Measurements from ENCODE around the gene CMIP.
"Not testable (repeated sequence)": the region's sequence is repeated elsewhere in the genome, so short reads cannot be mapped to it uniquely, and the experiment has no call there.

The CMIP gene

DNA sequence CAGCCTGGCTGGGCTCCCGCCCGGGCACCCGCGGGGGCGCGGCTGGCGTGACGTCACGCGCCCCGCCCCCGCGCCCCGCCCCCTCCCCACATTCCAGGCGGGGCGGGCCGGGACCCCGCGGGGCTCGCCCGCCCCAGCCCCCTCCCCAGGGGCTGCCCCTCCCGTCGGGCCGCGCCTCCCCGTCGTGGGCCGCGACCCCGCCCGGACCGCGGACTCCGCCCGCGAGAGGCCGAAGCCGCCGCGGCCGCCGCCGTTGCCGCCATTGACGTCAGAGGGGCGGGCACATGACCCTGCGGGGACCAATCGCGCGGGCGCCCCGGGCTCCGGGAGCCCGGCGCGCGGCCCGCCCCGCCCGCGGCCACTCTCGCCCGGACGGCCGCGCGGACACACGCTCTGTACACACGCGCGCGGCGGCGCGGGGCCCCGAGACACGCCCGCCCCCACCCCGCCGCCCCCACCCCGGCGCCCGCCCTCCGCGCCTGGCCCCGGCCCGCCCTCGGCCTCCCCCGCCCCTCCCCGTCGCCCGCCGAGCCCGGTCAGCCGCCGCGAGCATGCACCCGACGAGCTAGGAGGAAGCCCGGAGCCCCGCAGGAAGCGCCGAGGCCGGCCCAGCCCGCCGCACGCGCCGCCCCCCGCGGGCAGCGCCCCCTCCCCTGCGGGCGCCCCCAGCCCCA, at the start of gene CMIP:
TSS of gene CMIP (plus strand) at position 361 of the 674 bp plus-strand sequence.
- DNase-seq (ENCODE audit: low spot score) = peak; percentile 90

DNA sequence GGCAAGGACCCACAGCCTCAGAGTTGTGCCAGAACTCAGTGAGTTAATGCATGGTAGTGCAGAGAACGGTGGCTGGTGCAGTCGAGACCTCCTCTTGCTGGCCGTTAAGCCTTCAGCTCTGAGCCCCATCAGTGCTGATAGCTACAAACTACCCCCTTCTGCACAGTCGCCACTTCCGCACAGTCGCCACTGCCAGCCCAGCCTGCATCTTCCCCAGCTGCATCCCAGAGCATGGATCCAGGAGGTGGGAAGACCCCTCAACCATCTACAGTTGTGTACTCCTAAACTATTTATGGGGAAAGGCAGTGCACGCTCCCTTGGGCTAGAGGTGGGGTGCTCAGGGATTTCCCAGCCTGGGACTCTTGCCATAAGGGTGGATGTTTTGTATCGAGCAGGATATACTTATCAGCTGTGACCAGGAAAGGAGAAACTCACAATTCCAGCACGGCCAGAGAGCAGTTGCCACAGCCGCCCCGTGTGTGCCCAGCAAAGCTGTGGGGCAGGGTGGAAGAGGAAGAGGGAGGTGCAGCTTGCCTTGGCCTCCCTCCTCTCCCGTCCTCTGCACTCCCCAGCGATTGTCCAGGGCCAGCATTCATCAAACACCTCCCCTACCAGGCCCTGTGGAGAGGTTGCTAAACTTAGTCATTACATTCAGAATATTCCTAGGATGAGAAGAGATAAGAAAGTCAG, 49.5 kb upstream of the CMIP start:
- DNase-seq (ENCODE audit: low spot score) = no peak

DNA sequence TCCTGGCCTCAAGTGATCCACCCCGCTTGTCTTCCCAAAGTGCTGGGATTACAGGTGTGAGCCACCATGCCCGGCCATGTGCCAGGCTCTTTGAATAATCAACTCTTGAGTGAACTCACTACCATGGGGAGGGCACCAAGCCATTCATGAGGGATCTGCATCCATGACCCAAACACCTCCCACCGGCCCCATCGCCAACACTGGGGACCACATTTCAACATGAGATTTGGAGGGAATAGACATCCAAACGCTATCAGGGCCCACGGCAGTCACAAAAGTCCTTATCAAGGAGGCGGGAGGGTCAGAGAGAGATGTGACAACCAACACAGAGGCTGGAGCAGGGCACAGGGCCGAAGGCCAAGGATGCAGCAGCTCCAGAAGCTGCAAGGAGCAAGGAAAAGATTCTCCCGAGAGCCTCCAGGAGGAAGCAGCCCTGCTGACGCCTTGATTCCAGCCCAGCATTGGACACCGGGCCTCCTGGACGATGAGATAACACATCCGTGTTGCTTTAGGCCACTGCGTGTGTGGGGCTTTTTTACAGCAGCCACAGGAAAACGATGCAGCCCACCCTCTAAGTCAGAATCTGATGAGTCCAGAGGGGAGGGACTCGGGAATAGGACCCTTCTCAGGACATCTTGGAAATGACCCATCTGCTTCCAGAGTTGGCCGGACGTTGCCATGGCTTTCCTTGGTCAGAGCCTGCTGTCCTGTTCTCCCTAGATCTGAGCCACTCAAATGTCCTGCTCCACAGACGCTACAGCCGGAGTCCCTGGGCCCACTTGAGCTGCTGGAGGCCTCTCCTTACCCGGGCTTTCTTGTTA, 47.3 kb upstream of the CMIP start:
- DNase-seq (ENCODE audit: low spot score) = no peak

DNA sequence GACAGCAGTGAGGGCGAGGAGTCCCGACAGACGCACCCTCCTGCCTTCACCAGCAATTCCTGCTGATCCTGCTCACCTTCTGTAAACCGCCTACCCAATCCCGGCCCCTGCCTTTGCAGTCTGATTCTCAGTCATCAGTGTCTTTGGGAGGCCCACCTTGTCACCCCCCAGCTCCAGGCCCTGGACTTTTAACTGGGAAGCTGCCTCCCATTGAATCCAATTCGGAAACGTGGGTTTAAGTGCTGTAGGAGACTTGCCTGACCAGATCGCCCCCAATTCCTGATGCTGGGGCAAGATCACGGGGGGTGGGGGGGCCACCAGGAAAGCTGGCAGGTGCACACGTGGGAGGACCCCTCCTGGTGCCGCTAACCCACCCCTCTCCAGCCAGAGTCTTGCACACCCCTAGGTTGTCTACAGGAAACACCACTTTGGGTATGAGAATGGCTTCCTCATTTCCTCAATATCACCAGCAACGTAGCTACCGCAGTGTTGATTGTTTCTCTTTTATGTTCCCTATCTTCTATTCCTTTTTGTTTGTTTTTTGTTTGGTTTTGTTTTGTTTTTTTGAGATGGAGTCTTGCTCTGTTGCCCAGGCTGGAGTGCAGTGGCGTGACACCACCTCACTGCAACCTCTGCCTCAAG, 46.6 kb upstream of the CMIP start:
- DNase-seq (ENCODE audit: low spot score) = no peak

DNA sequence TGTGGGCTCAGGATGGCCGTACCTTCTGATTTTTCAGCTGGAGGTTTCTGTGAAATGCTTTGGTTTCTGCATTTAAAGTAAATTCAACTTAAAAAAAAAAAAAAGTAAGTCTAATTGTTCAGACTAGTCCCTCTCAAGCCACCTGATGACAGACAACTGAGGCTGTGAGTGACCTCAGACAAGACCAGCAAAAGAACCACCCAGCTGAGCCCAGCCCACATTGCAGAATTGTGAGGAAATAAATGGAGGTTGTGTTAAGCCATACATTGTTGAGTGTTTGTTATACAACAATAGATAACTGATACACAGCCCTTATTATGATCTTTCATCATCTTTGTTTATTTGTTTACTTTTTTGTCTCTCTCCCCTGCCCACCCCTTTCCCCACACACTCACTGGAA, 44.7 kb upstream of the CMIP start:
- DNase-seq (ENCODE audit: low spot score) = no peak

DNA sequence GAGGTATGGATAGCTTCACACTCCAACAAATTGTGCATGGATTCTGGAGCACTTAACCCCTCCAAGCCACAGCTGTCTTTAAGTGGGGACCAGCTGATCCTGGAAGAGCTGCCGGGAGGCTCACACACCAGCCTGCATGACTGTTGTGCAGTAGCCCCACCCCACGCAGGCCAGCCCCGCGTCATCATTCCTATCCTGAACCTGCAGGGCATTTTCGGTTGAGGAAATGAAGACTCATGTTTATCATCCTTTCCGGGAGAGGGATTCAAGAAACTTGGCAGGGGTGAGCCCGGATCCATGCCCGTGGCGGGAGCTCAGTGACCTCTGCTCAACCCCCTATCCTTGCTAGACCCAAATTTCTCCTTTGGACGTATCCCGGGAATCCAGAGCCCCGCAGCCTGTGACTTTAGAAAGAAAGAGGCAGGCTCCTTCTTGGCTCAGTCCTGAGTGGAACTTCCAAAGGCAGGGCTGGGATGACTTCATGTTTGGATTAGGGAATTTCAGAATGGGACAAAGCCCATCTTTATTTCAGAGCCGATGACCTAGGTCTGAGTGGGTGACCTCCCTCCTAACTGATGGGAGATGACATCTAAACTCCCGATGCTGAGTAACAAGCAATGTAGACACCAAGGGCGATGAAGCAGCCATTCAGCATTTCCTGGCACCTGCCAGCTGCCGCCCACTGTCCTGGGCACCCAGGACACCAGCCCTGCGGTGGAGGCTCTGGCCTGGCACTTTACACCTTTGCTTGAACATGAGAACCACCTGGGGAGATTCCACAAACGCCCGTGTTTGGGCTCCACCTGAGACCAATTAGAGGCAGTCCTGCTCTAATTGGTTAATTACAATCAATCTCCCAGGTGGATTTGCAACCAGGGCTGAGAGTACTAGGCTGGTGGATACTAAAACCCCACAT, 43.3 kb upstream of the CMIP start:
- DNase-seq (ENCODE audit: low spot score) = no peak

DNA sequence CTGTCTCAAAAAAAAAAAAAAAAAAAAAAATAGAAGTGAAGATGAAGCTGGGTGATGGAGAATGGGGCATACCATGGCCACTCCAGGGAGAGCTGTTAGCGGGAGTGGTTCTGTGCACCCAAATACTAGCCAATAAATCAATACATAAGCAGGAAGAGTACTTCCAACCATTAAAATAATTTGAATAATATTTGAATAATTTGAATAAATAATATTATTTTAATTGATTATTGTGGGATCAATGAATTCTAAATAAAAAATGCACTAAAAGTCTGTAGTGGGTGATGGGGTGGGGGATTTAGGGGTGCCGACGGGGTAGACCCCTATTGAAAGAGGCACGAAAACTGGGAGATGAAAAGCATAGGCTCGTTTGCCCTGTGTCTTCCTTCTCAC, 41.4 kb upstream of the CMIP start:
- no peak for DNase-seq (ENCODE audit: low spot score)

DNA sequence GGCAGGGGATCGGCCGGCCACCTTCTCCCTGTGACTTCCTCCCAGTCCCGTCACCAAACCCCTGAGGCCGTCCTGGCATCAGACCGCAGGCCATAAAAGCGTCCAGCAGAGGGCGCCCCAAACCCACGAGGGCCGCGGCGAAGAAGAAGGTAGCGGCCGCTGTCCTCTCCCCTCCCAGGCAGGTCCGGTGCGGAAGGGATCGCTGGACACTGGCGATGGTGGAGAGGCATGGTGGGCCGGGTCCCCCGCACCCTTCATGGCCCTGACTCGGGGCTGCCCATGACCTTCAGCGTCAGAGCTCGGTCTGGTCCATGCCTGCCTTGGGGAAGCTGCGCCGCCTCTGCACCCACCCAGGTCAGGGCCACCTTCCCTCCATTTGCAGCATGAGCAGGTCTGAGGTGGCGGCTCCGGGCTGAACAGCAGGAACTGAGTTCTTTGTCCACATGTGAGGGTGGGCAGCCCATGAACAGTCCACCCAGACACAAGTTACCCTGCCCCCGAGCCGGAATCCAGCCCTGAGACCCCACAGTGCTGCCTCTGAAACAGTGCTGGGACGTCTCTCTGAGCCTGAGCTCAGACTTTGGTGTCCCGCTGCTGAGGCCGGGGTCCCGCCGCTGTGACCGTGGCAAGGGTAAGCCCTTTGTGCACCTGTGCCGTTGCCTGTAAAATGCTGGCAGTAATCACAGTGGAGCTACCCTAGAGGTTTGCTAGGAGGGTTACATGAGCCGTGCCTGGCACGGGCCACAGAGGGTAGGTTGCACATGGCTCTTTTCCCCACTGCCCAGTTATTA, 40.8 kb upstream of the CMIP start:
- peak; percentile 87 for DNase-seq (ENCODE audit: low spot score)

DNA sequence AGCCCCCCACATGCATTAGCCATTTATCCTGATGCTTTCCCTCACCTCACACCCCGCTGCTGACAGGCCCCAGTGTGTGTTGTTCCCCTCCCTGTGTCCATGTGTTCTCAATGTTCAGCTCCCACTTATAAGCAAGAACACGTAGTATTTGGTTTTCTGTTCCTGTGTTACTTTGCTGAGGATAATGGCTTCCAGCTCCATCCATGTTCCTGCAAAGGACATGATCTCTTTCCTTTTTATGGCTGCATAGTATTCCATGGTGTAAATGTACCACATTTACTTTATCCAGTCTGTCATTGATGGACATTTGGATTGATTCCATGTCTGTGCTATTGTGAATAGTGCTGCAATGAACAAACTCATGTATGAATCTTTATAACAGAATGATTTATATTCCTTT, 39.6 kb upstream of the CMIP start:
- not testable (repeated sequence) for DNase-seq (ENCODE audit: low spot score)

DNA sequence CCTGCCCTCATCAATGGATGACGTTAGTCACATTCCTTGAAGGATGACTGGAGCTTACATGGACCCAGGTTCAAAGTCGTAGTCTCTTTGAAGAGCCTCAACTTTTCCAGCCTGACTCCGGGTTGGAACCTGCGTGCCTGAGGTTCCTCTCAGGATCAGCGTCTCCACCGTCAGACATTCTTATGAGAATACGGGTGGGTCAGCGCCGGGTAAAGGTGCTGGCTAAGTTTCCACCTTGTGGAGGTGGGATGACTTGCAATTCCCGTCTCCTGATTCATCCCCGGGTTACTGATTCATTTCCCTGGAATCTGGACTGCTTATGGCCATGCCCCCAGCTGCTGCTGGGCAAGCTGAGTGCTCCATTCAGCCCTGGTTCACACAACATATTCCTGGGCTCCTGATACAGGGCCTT, 38.9 kb upstream of the CMIP start:
- DNase-seq (ENCODE audit: low spot score) = peak; percentile 93

DNA sequence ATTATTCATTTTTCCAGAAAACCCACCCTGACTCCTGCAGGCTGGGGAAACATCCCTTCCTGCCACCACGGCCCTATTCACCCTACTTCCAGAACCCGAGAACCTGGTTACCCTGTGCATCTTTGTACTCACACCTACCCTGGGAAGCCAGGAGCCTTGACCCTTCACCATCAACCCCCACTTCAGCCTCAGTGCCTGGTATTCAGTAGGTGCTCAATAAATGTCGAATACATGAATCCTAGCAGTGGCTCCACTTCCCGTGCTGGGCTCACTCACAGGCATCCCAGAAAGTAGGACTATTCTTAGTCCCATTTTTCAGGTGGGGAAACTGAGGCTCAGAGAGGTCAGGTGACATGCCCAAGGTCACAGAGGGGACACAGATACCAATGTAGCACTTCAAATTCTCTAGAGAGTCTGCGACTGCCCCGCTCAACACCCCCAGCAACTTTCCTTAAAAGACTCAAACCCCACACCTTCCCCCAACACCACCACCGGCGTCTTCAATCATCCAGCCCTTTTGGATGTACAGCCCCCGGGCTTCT, 36.1 kb upstream of the CMIP start:
- no peak for DNase-seq (ENCODE audit: low spot score)

DNA sequence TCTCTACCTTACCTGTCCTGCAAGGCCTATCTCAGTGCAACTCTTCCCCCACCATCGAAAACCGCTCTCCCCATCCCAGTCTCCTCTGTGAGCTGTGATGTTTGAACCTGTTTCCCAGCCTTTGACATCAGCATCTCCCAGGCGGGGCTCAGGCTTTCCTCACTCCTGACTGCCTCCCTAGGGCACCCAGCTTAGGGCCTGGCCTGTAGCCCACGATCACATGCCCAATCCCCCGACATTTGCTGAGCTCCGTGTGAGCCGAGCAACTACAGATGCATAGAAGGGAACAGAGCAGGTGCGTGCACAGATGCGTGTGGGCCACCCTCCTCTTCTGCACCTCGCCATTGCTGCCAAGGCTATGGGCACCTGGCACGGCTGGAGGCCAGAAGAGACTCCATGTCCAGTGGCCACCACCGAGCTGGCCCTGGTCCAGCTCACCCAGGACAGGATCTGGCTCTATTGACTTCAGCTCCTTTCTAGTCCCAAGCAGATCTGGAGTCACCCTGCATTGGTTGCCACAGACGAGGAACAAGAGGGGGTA, 35.5 kb upstream of the CMIP start:
- no peak for DNase-seq (ENCODE audit: low spot score)

DNA sequence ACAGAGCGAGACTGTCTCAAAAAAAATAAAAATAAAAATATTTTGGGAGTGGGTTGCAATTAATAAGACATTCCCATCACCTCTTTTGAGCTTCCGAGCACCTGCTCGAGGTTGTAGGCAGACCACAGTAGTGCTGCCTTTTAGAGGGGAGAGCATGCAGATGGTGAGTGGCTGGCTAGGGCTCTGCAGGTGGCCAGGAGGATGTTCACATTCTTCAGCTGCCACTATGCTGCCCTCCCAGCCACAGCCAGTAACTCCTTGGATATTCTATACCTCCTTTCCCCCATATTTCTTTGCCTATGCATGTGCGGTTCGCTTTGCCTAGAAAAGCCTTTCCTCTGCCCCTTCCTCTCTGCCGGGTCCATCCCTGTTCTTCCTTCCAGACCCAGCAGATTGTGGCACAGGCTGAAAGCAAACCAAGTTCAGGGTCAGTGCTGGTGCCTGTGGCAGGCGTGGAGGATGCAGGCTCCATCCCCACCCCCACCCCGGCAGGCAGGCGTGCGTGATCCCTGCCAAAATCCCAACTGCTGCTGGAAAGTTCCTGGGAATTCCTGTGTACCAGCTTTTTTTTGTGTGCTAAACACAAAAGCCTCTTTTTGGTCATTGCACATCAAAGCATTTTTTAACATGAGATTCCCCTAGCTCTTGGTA, 33.8 kb upstream of the CMIP start:
- DNase-seq (ENCODE audit: low spot score) = no peak

DNA sequence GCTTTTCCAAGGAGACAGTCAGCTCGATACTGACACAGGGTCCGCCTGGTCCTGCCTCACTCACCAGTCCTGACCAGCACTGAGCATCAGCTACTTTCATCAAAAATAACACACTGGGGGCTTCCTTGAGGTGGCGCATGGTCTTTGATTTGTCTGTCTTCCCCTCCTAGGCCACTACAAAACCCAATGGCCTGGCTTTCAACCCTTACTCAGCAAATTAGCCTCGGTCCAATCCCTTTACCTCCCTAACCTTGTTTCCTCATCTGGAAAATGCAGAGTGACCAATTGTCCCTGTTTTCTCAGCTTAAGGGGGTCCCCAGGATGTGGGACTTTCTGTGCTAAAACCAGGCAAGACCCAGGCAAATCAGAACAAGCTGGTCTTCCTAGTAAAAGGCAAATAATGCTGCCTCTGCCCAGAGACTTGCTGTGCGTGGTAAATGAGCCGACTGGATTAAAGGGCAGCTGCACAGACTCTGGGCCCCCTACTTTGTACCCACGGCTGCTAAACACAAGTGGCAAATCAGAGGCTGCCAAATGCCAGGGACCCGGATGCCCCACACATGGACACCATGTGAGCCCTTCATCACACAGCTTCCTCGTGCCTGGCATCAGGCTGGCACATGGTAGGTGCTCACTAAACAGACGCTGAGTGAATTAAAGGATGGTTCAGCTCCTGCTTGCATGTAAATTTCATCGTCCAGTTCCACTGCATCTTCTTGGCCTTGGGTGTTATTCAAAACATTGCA, 31.2 kb upstream of the CMIP start:
- DNase-seq (ENCODE audit: low spot score) = no peak

DNA sequence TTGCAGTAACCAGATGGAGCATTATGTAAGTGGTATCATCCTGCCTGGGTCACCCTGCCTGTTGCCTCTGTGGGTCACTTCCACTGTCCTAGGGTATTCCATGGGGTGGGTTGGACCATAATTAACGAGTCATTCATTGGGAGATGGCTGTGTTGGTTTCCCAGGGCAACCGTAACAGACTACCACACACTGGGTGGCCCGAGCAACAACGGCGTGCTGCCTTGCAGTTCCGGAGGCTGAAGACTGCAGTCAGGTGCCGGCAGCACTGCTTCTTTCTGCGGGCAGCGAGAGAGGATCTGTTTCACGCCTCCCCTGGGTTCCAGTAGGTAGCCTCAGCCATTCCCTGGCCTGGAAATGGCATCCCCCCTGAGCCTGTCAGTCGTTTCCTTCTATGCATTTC, 28.9 kb upstream of the CMIP start:
- DNase-seq (ENCODE audit: low spot score) = no peak

DNA sequence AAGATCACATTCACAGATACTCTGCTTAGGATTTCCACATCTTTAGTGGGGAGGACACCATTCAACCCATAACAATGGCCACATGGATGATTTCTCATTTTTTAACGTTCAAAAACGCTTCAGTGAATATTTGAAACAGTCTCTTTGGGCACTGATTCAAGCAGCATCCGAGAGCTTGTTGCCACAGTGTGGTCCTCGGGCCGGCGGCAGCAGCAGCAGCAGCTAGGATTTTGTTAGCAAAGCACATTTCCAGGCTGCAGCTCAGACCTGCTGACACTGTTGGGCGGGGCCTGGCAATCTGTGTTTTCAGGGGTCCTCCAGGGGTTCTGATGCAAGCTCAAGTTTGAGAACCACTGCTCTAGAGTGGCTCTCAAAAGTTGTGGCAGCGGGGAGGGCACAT, 27.9 kb upstream of the CMIP start:
- no peak for DNase-seq (ENCODE audit: low spot score)

DNA sequence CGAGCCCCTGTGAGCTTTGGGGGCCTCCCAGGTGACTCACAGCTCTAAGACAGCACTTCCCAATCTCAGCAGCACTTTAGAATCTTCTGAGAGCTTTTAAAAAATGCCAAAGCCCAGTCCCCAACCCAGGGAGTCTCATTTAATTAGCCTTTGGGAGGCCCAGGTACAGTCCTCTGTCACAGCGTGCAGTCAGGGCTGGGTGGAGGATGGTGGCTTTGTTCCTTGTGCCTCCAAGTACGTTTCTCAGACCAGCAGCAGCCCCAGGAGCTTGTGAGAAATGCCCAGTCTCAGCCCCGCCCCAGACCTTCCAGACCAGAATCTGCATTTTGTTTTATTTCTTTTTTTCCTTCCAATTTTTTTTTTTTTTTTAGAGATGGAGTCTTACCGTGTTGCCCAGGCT, 27.4 kb upstream of the CMIP start:
- DNase-seq (ENCODE audit: low spot score) = no peak

DNA sequence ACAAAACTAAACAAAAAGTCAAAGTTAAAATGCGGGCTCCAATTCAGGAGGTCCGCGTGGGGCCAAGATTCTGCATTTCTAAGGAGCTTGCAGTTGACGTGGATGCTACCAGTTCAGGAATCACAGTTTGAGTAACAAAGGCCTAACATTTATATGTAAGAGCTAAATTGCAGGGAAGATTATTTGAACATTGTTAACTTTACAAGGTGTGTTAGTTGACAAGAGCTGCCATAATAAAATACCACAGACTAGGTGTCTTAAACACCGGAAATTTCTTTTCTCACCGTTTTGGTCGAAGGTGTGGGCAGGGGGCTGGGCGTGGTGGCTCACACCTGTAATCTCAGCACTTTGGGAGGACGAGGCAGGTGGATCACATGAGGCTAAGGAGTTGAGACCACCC, 24.8 kb upstream of the CMIP start:
- no peak for DNase-seq (ENCODE audit: low spot score)

DNA sequence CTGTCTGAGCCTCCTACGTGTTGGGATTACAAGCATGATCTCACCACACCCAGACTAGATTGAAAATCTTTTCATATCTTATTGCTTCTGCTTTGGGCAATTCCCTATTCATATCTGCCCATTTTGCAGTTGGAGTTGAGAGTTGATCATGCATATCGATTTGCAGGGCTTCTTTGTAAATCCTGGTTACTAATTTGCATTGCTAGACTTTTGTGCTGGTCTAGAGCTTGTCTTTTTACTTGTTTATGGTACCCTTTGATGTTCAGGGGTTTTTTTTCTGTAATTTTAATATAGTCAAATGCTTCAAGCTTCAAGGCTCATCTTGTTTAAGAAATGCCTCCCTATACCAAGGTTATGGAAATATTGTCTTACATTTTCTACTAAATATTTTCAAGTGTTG, 23.5 kb upstream of the CMIP start:
- DNase-seq (ENCODE audit: low spot score) = no peak
